ENCODE measurements around the gene DDX50.

DNA sequence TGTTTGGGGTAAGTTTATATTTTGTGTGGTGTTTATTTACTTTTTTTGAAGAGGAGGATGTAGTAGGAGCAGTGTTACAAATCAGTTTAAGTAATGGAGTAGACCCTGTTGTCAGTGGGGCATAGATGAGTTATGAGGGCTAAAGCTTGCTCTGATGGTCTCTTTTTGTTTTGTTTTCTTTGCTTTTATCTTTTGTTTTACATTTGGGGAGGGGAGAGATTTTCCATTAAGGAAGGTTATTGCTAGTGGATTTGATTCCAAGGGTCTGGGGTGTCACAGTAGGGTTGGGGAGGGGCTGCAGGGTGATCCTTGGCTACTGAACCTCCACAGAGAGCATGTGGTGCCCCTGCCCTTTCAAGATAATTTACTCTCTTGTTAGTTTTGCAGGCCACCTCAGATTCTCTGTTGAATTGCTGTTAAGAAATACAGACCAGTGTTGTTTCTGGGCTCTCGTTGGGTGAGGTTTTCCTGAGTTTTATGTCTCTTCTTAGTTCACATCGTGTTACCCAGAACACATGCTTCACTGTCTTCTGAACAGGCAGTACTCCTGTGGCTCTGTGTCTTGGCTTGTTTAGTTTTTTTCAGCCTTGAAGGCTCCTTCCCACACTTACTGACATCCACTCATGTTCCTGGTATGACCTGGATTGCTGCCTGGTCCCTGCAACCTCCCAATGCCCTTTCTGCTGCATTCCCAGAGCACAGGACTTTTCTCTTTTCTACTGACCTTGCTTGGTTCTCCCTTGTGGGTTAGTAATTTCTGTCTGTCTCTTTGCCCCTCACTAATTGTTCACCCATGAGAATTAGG is 91.7 kb downstream of the DDX50 start:
- TF ChIP-seq, protein P1, sequence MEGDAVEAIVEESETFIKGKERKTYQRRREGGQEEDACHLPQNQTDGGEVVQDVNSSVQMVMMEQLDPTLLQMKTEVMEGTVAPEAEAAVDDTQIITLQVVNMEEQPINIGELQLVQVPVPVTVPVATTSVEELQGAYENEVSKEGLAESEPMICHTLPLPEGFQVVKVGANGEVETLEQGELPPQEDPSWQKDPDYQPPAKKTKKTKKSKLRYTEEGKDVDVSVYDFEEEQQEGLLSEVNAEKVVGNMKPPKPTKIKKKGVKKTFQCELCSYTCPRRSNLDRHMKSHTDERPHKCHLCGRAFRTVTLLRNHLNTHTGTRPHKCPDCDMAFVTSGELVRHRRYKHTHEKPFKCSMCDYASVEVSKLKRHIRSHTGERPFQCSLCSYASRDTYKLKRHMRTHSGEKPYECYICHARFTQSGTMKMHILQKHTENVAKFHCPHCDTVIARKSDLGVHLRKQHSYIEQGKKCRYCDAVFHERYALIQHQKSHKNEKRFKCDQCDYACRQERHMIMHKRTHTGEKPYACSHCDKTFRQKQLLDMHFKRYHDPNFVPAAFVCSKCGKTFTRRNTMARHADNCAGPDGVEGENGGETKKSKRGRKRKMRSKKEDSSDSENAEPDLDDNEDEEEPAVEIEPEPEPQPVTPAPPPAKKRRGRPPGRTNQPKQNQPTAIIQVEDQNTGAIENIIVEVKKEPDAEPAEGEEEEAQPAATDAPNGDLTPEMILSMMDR (IDR thresholded peaks at IDR 0.05 in 4 of 5, conservative IDR thresholded peaks at IDR 0.05 in 1 of 5): no peak
- TF ChIP-seq POLR2A (IDR thresholded peaks at IDR 0.05): no peak
